Ectodermal cell (in vitro differentiated cells): ENCODE data around the gene HOXA10.

ENCODE experiments used
- H3K27ac ChIP-seq: 2 replicates; pipeline ENCODE4 v1.7.0; 2013; ENCODE audit warnings: mild to moderate bottlenecking, low read depth, low read length; ENCODE audit not compliant: insufficient read depth, poor library complexity, severe bottlenecking
- H3K27me3 ChIP-seq: 2 replicates; pipeline ENCODE4 v1.7.0; 2013; ENCODE audit warnings: mild to moderate bottlenecking, low read length; ENCODE audit not compliant: insufficient read depth, control insufficient read depth, poor library complexity, severe bottlenecking
- H3K36me3 ChIP-seq: one replicate; pipeline ENCODE4 v1.7.0; 2013; ENCODE audit warnings: low read length; ENCODE audit not compliant: control insufficient read depth, insufficient read depth
- H3K4me1 ChIP-seq: one replicate; pipeline ENCODE4 v1.7.0; 2013; ENCODE audit warnings: low read length; ENCODE audit not compliant: control insufficient read depth, insufficient read depth
- H3K4me3 ChIP-seq: 2 replicates; pipeline ENCODE4 v1.7.0; 2013; ENCODE audit warnings: low read depth, low read length, control low read depth; ENCODE audit not compliant: insufficient read depth
- H3K9me3 ChIP-seq: 2 replicates; pipeline ENCODE4 v1.7.0; 2013; ENCODE audit warnings: mild to moderate bottlenecking, low read length, moderate library complexity; ENCODE audit not compliant: control insufficient read depth
- WGBS, 2 experiments: methylation state at CpG; one replicate each; pipeline ENCODE4 v1.1.7; 2013; ENCODE audit warnings: missing lambda C conversion rate in 2 of 2; 5-methylcytosine and 5-hydroxymethylcytosine counted together

Gene HOXA10

DNA sequence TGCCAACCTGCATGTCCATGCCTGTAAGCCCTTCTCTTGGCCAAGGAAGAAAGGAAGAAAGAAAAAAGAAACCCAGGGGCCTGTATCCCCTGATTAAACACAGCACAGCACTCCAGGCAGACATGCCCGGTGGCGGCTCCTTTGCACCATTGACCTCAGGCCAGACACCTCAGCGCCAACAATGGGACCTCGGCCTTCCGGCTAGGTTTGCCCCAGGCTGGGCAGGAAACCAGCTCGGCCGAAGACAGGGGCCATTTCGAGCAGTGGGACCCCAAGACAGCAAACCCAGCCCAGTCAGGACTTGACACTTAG is 2.8 kb downstream of the HOXA10 start:
- WGBS, 2 experiments, result 2 to 7% methylated on average over 8 of the region's 8 CpGs
- no peak overlapping the region for H3K4me3 ChIP-seq
- H3K36me3 ChIP-seq, result no peaks in the 10 kb centered on the region
- no peaks in the 10 kb centered on the region for H3K9me3 ChIP-seq
- H3K27me3 ChIP-seq, result peaks cover 100% of the 10 kb centered on the region
- H3K27ac ChIP-seq, result no peak overlapping the region
- H3K4me1 ChIP-seq, result no peaks in the 10 kb centered on the region

DNA sequence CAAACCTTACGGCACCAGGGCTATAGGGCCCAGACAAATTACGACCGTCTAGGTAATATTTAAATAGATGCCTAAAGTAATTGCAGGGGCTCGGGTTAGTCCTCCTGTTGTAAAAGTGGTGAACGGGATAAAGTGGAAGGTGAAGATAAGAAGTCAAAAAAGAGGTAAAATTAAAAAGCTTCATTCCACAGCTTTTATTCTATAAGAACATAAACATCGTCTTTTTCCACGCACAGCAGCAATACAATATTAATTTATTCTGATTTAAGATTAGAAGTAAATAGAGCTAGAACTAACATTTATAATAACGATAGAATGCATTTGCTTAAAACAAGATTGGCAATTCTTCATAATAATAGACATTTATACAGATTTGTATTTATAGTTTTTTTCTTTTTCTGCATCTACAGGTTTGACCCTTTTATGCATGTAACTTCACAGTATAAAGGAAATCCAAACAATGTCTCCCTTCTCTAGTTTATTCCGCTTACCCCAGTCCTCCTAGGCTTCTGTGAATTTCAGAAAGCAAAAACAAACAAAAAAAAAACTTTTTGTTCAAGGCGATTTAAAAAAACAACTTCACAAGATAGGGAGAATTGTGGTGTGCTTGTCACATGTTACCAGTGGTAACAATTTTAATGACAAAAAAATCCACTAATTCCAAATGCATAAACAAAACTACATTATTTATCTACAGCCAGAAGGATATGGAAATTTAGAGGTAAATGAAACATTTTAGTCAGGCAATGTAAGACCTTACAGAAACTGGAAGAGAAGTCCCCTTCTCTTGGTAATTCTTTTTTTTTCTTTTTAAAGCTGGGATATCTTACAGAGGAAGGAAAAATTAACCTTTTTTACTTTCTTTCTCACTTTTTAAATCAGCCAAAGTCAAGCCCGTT is 3.4 kb downstream of the HOXA10 start:
- Histone ChIP-seq H3K4me3 (no peak overlapping the region), H3K27ac (no peak overlapping the region), H3K27me3 (peaks cover 100% of the 10 kb centered on the region), H3K4me1 (no peaks in the 10 kb centered on the region), H3K9me3 (no peaks in the 10 kb centered on the region), H3K36me3 (no peaks in the 10 kb centered on the region)
- WGBS, 2 experiments, result 22 to 28% methylated on average over 6 to 9 of the region's 11 CpGs

DNA sequence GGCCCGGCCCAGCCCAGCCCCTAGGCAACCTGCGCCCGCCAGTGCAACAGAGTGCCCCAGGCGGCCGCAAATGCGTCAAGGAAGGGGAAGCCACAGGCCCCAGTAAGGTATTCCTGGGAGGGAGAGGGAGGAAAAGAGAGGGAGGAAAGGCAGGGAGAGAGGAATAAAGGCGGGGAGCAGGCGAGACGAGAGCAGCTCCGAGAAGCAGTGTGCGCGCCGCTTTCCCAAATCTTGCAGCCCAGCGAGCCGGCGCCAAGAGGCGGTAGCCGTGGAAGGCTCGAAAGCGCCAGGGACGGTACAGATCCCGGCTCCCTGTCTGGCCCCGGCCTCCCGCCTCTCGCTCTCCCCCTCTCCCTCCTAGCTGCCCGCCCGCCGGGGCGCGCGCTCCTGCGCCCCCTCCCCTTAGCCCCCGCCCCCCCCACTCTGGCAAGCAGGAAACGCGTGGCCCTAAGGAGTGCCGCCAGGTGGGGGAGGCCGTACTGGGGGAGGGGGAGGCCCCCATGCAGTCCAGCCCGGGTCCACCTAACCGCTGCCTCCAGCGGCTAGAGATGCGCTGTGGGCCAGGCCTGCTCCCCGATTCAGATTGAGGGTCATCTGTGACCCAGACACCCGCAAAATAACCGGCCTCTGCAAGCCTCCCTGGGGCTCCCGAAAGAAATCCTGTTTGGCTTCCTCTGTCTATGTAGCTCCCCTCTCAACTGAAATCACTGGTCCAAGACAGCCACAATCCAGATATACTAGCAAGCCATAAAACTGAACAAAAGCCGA is 4.3 kb downstream of the HOXA10 start:
- H3K4me3 ChIP-seq, result no peak overlapping the region
- no peaks in the 10 kb centered on the region for H3K36me3 ChIP-seq
- no peak overlapping the region for H3K27ac ChIP-seq
- H3K4me1 ChIP-seq, result no peaks in the 10 kb centered on the region
- H3K27me3 ChIP-seq, result peaks cover 100% of the 10 kb centered on the region
- no peaks in the 10 kb centered on the region for H3K9me3 ChIP-seq
- WGBS, 2 experiments, result 3% methylated on average over 38 to 46 of the region's 46 CpGs

DNA sequence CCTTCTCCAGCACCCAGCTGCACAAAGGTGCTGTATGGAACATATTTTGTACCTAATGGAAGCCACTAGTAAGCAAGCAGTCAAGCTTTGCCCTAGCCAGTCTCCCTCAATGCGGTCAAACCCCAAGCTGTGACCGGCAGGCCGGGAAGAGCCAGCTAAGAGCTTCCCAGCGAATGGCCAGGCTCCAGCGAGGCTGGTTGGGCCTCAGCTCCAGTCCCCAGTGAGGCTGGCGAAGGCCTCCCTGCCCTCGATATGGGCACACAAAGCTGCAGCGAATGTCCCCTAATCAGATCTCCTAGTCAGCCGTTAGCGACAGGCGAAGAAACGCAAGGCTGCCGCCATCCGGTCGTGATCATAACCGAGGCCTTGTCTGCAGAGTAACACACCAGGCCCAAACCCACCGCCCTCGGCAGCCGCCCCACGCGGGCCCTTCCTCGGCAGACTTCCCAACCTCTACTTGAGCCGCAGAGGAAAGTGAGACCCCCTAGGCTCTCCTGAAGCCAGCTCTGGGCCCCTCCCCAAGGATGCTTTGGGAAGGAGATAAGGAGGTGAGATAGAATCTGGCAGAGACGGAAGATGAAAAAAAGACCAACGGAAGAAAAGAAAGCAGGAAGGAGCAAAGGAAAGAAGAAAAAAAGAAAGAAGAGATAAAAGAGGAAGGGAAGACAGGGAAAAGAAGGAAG is 5.7 kb downstream of the HOXA10 start:
- Histone ChIP-seq H3K4me3 (no peak overlapping the region), H3K36me3 (no peaks in the 10 kb centered on the region), H3K4me1 (no peaks in the 10 kb centered on the region), H3K27ac (no peak overlapping the region), H3K27me3 (peaks cover 100% of the 10 kb centered on the region), H3K9me3 (no peaks in the 10 kb centered on the region)
- WGBS, 2 experiments, result 6 to 7% methylated on average over 25 of the region's 25 CpGs

DNA sequence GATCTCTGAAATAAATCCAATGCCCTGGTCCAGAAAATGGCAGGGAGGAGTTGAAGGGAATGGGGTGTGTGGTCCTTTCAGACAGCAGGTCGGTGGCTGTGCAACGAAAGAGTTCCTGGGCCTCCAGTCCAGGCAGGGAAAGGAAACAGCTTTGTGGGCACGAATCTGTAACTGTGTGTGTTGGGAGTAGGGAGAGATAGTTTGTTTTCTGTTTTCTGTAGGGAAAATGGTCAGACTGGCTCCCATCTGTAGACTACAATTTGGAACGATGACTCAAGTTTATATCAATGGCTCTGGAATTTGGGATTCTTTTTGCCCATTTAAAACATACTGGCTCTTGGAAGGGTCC is 6.2 kb downstream of the HOXA10 start:
- 23 to 24% methylated on average over 4 of the region's 4 CpGs for WGBS, 2 experiments
- peaks cover 100% of the 10 kb centered on the region for H3K27me3 ChIP-seq
- H3K36me3 ChIP-seq, result no peaks in the 10 kb centered on the region
- no peaks in the 10 kb centered on the region for H3K9me3 ChIP-seq
- H3K4me1 ChIP-seq, result no peaks in the 10 kb centered on the region
- no peak overlapping the region for H3K4me3 ChIP-seq
- no peak overlapping the region for H3K27ac ChIP-seq

DNA sequence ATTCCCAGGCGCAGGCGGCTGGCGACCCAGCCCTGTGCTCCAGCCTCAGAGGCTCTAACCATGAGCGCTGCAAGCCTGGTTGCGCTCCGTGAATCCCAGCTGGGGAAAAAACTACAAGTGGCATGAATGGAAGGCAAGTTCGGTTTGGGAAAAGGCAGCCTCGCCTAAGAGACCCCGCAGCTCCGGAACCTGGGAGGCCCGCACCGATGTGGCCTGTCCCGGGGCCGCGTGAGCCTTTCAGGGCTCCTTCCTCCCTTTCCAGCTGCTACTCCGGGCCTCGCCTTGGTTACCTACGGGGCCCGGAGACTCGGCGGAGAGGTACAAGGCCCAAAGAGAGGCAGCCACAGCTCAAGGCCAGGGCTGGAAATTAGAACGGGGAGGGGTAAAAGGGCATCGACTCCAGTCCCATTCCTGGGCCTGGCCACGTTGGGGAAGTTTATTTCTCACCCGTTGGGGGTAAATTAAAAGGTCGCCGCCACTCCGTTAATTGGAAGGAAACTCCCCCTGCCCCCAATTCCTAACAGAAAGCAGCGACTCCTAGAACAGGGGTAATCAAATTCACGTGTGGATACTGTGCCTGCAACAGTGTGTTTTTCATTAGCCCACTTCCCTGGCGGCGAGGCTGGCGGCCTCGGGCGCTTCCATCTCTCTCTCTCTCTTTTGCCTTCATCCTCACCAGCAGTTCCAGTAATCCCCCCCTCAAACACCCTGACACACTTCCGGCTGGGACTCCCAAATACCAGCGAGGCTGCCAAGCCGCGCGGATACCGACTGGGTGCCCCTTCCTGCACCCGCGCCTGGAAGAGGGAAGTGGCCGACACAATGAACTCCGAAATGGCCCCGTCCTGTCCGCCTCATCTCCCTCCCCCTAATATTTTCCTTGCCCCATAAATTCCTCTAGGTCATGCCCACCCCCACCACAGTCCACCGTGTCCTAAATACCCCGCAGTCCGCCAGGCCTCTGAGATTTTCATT is 7.3 kb downstream of the HOXA10 start:
- Histone ChIP-seq H3K36me3 (no peaks in the 10 kb centered on the region), H3K4me1 (no peaks in the 10 kb centered on the region), H3K9me3 (no peaks in the 10 kb centered on the region), H3K4me3 (no peak overlapping the region), H3K27ac (no peak overlapping the region), H3K27me3 (peaks cover 100% of the 10 kb centered on the region)
- 5% methylated on average over 50 of the region's 50 CpGs for WGBS, 2 experiments

DNA sequence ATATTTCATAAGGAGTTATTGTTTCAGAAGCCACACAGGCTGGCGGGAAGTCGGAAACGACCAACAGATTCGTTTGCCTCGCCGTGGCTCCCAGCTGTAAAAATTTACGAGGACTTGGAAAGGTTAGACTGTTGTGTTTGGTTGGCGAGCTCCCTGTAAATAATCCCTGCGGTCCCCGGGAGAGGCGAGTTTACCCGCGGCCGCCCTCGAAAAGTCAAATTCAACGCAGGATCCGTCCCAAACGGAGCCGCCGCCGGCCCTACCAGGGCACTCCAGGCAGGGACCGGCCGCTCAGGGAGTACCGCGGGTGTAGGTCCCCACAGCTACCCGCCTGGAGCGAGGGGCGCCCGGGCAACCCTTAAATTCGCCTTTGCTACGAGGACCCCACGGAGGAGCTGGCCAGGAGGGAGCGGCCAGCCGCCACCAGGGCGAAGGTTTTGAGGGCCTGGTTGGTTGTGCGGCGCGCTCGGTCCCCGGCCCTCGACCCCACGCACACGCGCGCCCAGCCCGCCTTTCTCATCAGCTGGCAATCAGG is 8.1 kb downstream of the HOXA10 start:
- Histone ChIP-seq H3K9me3 (no peaks in the 10 kb centered on the region), H3K36me3 (no peaks in the 10 kb centered on the region), H3K27ac (no peak overlapping the region), H3K27me3 (peaks cover 100% of the 10 kb centered on the region), H3K4me3 (no peak overlapping the region), H3K4me1 (no peaks in the 10 kb centered on the region)
- 9 to 10% methylated on average over 46 of the region's 46 CpGs for WGBS, 2 experiments

DNA sequence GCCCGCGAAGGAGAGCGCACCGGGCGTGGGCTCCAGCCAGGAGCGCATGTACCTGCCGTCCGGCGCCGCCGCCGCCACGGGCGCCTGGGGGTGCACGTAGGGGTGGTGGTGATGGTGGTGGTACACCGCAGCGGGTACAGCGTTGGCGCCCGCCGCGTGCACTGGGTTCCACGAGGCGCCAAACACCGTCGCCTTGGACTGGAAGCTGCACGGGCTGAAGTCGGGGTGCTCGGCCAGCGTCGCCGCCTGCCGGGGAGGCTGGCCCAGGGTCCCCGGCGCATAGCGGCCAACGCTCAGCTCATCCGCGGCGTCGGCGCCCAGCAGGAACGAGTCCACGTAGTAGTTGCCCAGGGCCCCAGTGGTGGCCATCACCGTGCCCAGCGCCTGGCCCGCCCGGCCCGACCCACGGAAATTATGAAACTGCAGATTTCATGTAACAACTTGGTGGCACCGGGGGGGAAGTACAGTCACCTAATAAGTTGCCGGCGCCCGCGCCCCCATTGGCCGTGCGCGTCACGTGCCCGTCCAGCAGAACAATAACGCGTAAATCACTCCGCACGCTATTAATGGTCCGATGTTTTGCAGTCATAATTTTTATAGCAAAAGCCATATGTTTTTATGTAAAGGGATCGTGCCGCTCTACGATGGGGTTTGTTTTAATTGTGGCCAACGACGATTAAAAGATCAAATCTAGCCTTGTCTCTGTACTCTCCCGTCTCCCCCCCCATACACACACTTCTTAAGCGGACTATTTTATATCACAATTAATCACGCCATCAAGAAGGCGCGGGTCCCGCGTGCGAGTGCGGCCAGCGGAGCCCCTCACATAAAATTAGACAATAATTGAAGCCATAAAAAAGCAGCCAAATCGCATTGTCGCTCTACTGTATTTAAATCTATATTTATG is 8.8 kb downstream of the HOXA10 start, which contains the start of gene HOXA9:
TSS of gene HOXA9 (minus strand) at position 449 of the 907 bp plus-strand sequence. CDS start at position 369, 80 bp downstream.
- H3K27ac ChIP-seq, result no peak within 1 kb of the TSS
- H3K4me3 ChIP-seq, result no peak within 1 kb of the TSS
- H3K9me3 ChIP-seq, result no peaks in the 10 kb centered on the region
- no peaks in the 10 kb centered on the region for H3K36me3 ChIP-seq
- peaks cover 100% of the 10 kb centered on the region for H3K27me3 ChIP-seq
- 13% methylated on average over 82 of the region's 82 CpGs for WGBS, 2 experiments
- H3K4me1 ChIP-seq, result no peaks in the 10 kb centered on the region
